ENCODE data around the gene CSMD2.
A peak's percentile ranks its signal among the peaks of the same experiment; 100 is the strongest.

CSMD2 gene

GRCh38 chr1:33899746-33900145 lies 265.3 kb downstream of the CSMD2 start:
- H3K27me3 ChIP-seq (ENCODE audit: control insufficient read depth in 5 of 5, insufficient read depth in 4 of 5, low read length in 5 of 5): no peaks in the 10 kb centered on the region
- H3K27ac ChIP-seq (ENCODE audit: low read depth, low read length): no peak overlapping the region
- H3K9me3 ChIP-seq (ENCODE audit: control insufficient read depth in 5 of 5, low read length in 5 of 5): no peaks in the 10 kb centered on the region

GRCh38 chr1:33898881-33899280 lies 266.1 kb downstream of the CSMD2 start:
- H3K27me3 ChIP-seq (ENCODE audit: control insufficient read depth in 5 of 5, insufficient read depth in 4 of 5, low read length in 5 of 5): no peaks in the 10 kb centered on the region
- H3K9me3 ChIP-seq (ENCODE audit: control insufficient read depth in 5 of 5, low read length in 5 of 5): no peaks in the 10 kb centered on the region
- no peak overlapping the region for H3K9ac ChIP-seq (ENCODE audit: low read length in 5 of 5)
- H3K36me3 ChIP-seq (ENCODE audit: control insufficient read depth in 5 of 5, insufficient read depth in 5 of 5, low read length in 5 of 5): no peaks in the 10 kb centered on the region
- no peak overlapping the region for H3K27ac ChIP-seq (ENCODE audit: low read depth, low read length)
- peaks cover under 1 to 29% (median 19%) of the 10 kb centered on the region in 5 donors for H3K4me1 ChIP-seq (ENCODE audit: control insufficient read depth in 5 of 5, insufficient read depth in 5 of 5, low read length in 5 of 5)
- H3K4me3 ChIP-seq (ENCODE audit: low read depth in 1 of 5, low read length in 5 of 5): no peak overlapping the region

More at GRCh38 chr1:33899746-33900145, 265.3 kb downstream of the CSMD2 start:
- Histone ChIP-seq H3K9ac (ENCODE audit: low read length in 5 of 5) (no peak overlapping the region), H3K4me1 (ENCODE audit: control insufficient read depth in 5 of 5, insufficient read depth in 5 of 5, low read length in 5 of 5) (peaks cover 0 to 26% (median 15%) of the 10 kb centered on the region in 5 donors), H3K36me3 (ENCODE audit: control insufficient read depth in 5 of 5, insufficient read depth in 5 of 5, low read length in 5 of 5) (no peaks in the 10 kb centered on the region), H3K4me3 (ENCODE audit: low read depth in 1 of 5, low read length in 5 of 5) (no peak overlapping the region)

- no peaks in the 10 kb centered on the region for H3K9me3 ChIP-seq (ENCODE audit: control insufficient read depth in 5 of 5, low read length in 5 of 5)
- no peaks in the 10 kb centered on the region for H3K36me3 ChIP-seq (ENCODE audit: control insufficient read depth in 5 of 5, insufficient read depth in 5 of 5, low read length in 5 of 5)
- H3K27me3 ChIP-seq (ENCODE audit: control insufficient read depth in 5 of 5, insufficient read depth in 4 of 5, low read length in 5 of 5): no peaks in the 10 kb centered on the region
- H3K4me1 ChIP-seq (ENCODE audit: control insufficient read depth in 5 of 5, insufficient read depth in 5 of 5, low read length in 5 of 5): peaks cover 4 to 30% (median 22%) of the 10 kb centered on the region in 5 donors
- no peak overlapping the region for H3K27ac ChIP-seq (ENCODE audit: low read depth, low read length)
- no peak overlapping the region for H3K9ac ChIP-seq (ENCODE audit: low read length in 5 of 5)
- no peak overlapping the region for H3K4me3 ChIP-seq (ENCODE audit: low read depth in 1 of 5, low read length in 5 of 5)
Observed at GRCh38 chr1:33898406-33898805, 266.6 kb downstream of the CSMD2 start.

DNA sequence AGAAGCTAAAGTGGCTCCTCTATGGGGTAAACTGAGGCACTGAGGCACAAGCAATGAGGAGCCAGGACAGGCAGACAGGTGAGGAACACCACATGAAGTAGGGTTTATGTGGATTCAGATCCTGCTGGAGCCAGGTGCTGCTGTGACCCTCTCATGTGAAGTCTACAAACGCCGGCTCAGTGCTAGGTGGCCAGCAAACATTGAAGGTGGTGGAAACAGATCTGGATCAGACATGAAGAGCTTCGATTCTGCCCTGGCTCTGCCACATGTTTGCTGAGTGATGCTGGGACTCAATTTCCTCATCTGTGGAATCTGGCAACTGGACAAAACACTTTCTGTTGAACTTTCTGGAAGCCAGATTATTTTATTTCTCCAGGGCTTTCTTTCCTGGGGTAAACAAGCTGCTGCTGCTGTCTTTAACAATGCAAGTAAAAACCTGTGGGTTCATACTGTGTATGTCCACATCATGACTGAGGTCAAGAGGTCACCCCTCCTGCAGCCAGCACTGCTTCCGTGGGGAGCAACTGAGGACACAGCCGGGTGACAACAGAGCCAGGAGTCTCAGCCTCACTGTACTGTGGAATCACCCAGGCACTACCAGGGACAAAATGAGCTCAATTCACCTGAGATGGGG lies 267.8 kb downstream of the CSMD2 start:
- no peak overlapping the region for H3K27ac ChIP-seq (ENCODE audit: low read depth, low read length)
- H3K4me3 ChIP-seq (ENCODE audit: low read depth in 1 of 5, low read length in 5 of 5): no peak overlapping the region
- peaks cover 4 to 27% (median 17%) of the 10 kb centered on the region in 5 donors for H3K4me1 ChIP-seq (ENCODE audit: control insufficient read depth in 5 of 5, insufficient read depth in 5 of 5, low read length in 5 of 5)
- H3K9me3 ChIP-seq (ENCODE audit: control insufficient read depth in 5 of 5, low read length in 5 of 5): no peaks in the 10 kb centered on the region
- no peaks in the 10 kb centered on the region for H3K36me3 ChIP-seq (ENCODE audit: control insufficient read depth in 5 of 5, insufficient read depth in 5 of 5, low read length in 5 of 5)
- no peaks in the 10 kb centered on the region for H3K27me3 ChIP-seq (ENCODE audit: control insufficient read depth in 5 of 5, insufficient read depth in 4 of 5, low read length in 5 of 5)
- H3K9ac ChIP-seq (ENCODE audit: low read length in 5 of 5): no peak overlapping the region

DNA sequence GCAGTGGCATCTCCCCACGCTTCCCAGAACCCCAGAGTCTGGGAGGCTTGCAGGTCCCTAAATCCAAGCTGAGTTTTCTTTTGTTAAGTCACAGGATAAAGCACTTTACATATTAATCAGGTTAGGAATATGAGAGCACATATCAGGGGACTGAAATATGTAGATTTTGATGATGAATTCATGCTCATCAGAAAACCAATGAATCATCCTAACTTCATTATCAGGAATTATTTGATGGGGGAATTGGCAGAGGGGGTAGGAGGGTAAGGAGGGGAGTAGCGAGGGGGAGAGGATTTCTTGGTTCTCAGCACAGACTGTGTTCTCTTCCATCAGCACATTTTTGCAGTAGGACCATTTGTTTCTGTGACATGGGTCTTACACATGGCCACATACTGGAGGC lies 269.1 kb downstream of the CSMD2 start:
- no peak overlapping the region for H3K27ac ChIP-seq (ENCODE audit: low read depth, low read length)
- H3K27me3 ChIP-seq (ENCODE audit: control insufficient read depth in 5 of 5, insufficient read depth in 4 of 5, low read length in 5 of 5): no peaks in the 10 kb centered on the region
- no peaks in the 10 kb centered on the region for H3K36me3 ChIP-seq (ENCODE audit: control insufficient read depth in 5 of 5, insufficient read depth in 5 of 5, low read length in 5 of 5)
- no peaks in the 10 kb centered on the region for H3K9me3 ChIP-seq (ENCODE audit: control insufficient read depth in 5 of 5, low read length in 5 of 5)
- no peak overlapping the region for H3K4me3 ChIP-seq (ENCODE audit: low read depth in 1 of 5, low read length in 5 of 5)
- H3K9ac ChIP-seq (ENCODE audit: low read length in 5 of 5): no peak overlapping the region
- H3K4me1 ChIP-seq (ENCODE audit: control insufficient read depth in 5 of 5, insufficient read depth in 5 of 5, low read length in 5 of 5): peaks cover 4 to 26% (median 17%) of the 10 kb centered on the region in 5 donors

DNA sequence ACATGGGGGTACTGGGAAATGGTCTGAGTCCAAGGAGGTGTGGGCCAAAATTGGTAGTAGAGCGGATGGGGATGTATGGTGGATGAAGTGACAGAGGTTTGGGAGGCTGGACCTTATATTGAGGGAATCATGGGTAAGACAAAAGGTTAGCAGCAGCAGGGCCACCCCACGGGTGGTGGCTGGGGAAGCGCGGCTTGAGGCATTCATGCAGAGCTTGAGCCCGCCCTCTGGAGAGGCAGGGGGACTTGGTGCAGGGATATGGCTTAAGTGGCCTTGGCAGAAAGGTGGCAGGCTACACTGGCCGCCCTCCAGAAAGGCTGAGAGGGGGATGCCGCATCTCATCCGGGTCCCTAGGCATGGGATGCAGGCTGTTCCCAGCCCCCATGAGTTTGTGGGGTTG lies 269.6 kb downstream of the CSMD2 start:
- Histone ChIP-seq H3K4me3 (ENCODE audit: low read depth in 1 of 5, low read length in 5 of 5) (no peak overlapping the region), H3K4me1 (ENCODE audit: control insufficient read depth in 5 of 5, insufficient read depth in 5 of 5, low read length in 5 of 5) (peaks cover 4 to 26% (median 17%) of the 10 kb centered on the region in 5 donors), H3K27me3 (ENCODE audit: control insufficient read depth in 5 of 5, insufficient read depth in 4 of 5, low read length in 5 of 5) (no peaks in the 10 kb centered on the region), H3K36me3 (ENCODE audit: control insufficient read depth in 5 of 5, insufficient read depth in 5 of 5, low read length in 5 of 5) (no peaks in the 10 kb centered on the region), H3K9me3 (ENCODE audit: control insufficient read depth in 5 of 5, low read length in 5 of 5) (no peaks in the 10 kb centered on the region), H3K9ac (ENCODE audit: low read length in 5 of 5) (no peak overlapping the region), H3K27ac (ENCODE audit: low read depth, low read length) (no peak overlapping the region)

- Histone ChIP-seq H3K36me3 (ENCODE audit: control insufficient read depth in 5 of 5, insufficient read depth in 5 of 5, low read length in 5 of 5) (no peaks in the 10 kb centered on the region), H3K27ac (ENCODE audit: low read depth, low read length) (peak overlapping the region; percentile 51), H3K9me3 (ENCODE audit: control insufficient read depth in 5 of 5, low read length in 5 of 5) (no peaks in the 10 kb centered on the region), H3K9ac (ENCODE audit: low read length in 5 of 5) (no peak overlapping the region), H3K4me1 (ENCODE audit: control insufficient read depth in 5 of 5, insufficient read depth in 5 of 5, low read length in 5 of 5) (peaks cover 4 to 26% (median 17%) of the 10 kb centered on the region in 5 donors), H3K27me3 (ENCODE audit: control insufficient read depth in 5 of 5, insufficient read depth in 4 of 5, low read length in 5 of 5) (no peaks in the 10 kb centered on the region), H3K4me3 (ENCODE audit: low read depth in 1 of 5, low read length in 5 of 5) (no peak overlapping the region)
Observed at GRCh38 chr1:33893147-33893830, 271.7 kb downstream of the CSMD2 start.

GRCh38 chr1:33886496-33886895 lies 278.5 kb downstream of the CSMD2 start:
- Histone ChIP-seq H3K4me3 (ENCODE audit: low read depth in 1 of 5, low read length in 5 of 5) (no peak overlapping the region), H3K4me1 (ENCODE audit: control insufficient read depth in 5 of 5, insufficient read depth in 5 of 5, low read length in 5 of 5) (peaks cover 0 to 19% (median 8%) of the 10 kb centered on the region in 5 donors), H3K9ac (ENCODE audit: low read length in 5 of 5) (no peak overlapping the region), H3K36me3 (ENCODE audit: control insufficient read depth in 5 of 5, insufficient read depth in 5 of 5, low read length in 5 of 5) (no peaks in the 10 kb centered on the region), H3K27ac (ENCODE audit: low read depth, low read length) (no peak overlapping the region), H3K9me3 (ENCODE audit: control insufficient read depth in 5 of 5, low read length in 5 of 5) (no peaks in the 10 kb centered on the region), H3K27me3 (ENCODE audit: control insufficient read depth in 5 of 5, insufficient read depth in 4 of 5, low read length in 5 of 5) (peaks cover 0 to 3% (median 0%) of the 10 kb centered on the region in 5 donors)

GRCh38 chr1:33880305-33880704 lies 284.7 kb downstream of the CSMD2 start:
- no peaks in the 10 kb centered on the region for H3K36me3 ChIP-seq (ENCODE audit: control insufficient read depth in 5 of 5, insufficient read depth in 5 of 5, low read length in 5 of 5)
- no peak overlapping the region for H3K27ac ChIP-seq (ENCODE audit: low read depth, low read length)
- no peaks in the 10 kb centered on the region for H3K9me3 ChIP-seq (ENCODE audit: control insufficient read depth in 5 of 5, low read length in 5 of 5)
- peaks cover 0 to 5% (median 3%) of the 10 kb centered on the region in 5 donors for H3K4me1 ChIP-seq (ENCODE audit: control insufficient read depth in 5 of 5, insufficient read depth in 5 of 5, low read length in 5 of 5)
- no peak overlapping the region for H3K9ac ChIP-seq (ENCODE audit: low read length in 5 of 5)
- H3K4me3 ChIP-seq (ENCODE audit: low read depth in 1 of 5, low read length in 5 of 5): no peak overlapping the region
- peaks cover 0 to 9% (median 0%) of the 10 kb centered on the region in 5 donors for H3K27me3 ChIP-seq (ENCODE audit: control insufficient read depth in 5 of 5, insufficient read depth in 4 of 5, low read length in 5 of 5)

DNA sequence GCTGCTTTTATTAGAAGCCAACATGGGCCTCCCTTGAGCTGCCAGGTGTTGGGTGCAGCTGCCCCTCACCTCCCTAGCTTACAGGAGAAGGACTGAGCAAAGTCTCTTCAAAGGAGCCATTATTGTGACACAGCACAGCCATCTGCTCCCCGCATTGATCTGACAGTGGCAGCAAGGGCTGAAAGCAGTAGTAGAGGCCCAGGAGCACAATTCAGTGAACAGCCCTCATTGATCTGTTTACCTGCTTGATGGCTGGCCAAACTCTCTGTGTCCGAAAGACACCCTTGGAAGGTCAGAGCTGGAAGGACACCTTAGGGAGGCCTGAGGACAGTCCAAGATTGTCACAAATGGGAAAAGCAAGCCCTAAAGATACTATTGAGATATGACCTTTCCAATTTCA lies 286.6 kb downstream of the CSMD2 start:
- Histone ChIP-seq H3K9me3 (ENCODE audit: control insufficient read depth in 5 of 5, low read length in 5 of 5) (no peaks in the 10 kb centered on the region), H3K36me3 (ENCODE audit: control insufficient read depth in 5 of 5, insufficient read depth in 5 of 5, low read length in 5 of 5) (no peaks in the 10 kb centered on the region), H3K4me3 (ENCODE audit: low read depth in 1 of 5, low read length in 5 of 5) (no peak overlapping the region), H3K9ac (ENCODE audit: low read length in 5 of 5) (no peak overlapping the region), H3K27me3 (ENCODE audit: control insufficient read depth in 5 of 5, insufficient read depth in 4 of 5, low read length in 5 of 5) (peaks cover 0 to 6% (median 0%) of the 10 kb centered on the region in 5 donors), H3K4me1 (ENCODE audit: control insufficient read depth in 5 of 5, insufficient read depth in 5 of 5, low read length in 5 of 5) (peaks cover 0 to 5% (median 3%) of the 10 kb centered on the region in 5 donors), H3K27ac (ENCODE audit: low read depth, low read length) (no peak overlapping the region)

Measured in subcutaneous abdominal adipose tissue (tissue), 5 donors.